Parathyroid adenoma (tissue), 2 donors: ENCODE measurements around the gene BTD.

Source experiments
- H2AFZ ChIP-seq: fragments of 300-600 bp; sonication (generic); one replicate; pipeline ENCODE4 v1.7.0; 2017; ENCODE audit warnings: antibody characterized with exemption, mild to moderate bottlenecking
- H3K27ac ChIP-seq: fragments of 300-600 bp; sonication (generic); one replicate; pipeline ENCODE4 v1.7.0; 2017
- H3K27me3 ChIP-seq: fragments of 300-600 bp; sonication (generic); one replicate; pipeline ENCODE4 v1.7.0; 2017; ENCODE audit warnings: low read length; ENCODE audit not compliant: control insufficient read depth, insufficient read depth
- H3K36me3 ChIP-seq: fragments of 300-600 bp; sonication (generic); one replicate; pipeline ENCODE4 v1.7.0; 2017; ENCODE audit warnings: low read length; ENCODE audit not compliant: control insufficient read depth, insufficient read depth
- H3K4me1 ChIP-seq: fragments of 300-600 bp; sonication (generic); one replicate; pipeline ENCODE4 v1.7.0; 2017; ENCODE audit warnings: control low read depth
- H3K4me2 ChIP-seq: fragments of 300-600 bp; sonication (generic); one replicate; pipeline ENCODE4 v1.7.0; 2017; ENCODE audit warnings: low read length
- H3K4me3 ChIP-seq: fragments of 300-600 bp; sonication (generic); one replicate; pipeline ENCODE4 v1.7.0; 2017; ENCODE audit warnings: low read depth, low read length
- H3K79me2 ChIP-seq: fragments of 300-600 bp; sonication (generic); one replicate; pipeline ENCODE4 v1.7.0; 2017; ENCODE audit warnings: control low read depth
- H3K9ac ChIP-seq: fragments of 300-600 bp; sonication (generic); one replicate; pipeline ENCODE4 v1.7.0; 2017; ENCODE audit warnings: mild to moderate bottlenecking
- H3K9me3 ChIP-seq: fragments of 300-600 bp; sonication (generic); one replicate; pipeline ENCODE4 v1.7.0; 2017; ENCODE audit warnings: low read length; ENCODE audit not compliant: control insufficient read depth
- TF ChIP-seq, protein P1 (sequence below): fragments of 300-600 bp; sonication (generic); IDR thresholded peaks from one replicate; pipeline ENCODE4 v1.7.0; 2017; ENCODE audit warnings: antibody characterized with exemption, mild to moderate bottlenecking
- donor health status: primary hyperparathyroidism.

Gene BTD

DNA sequence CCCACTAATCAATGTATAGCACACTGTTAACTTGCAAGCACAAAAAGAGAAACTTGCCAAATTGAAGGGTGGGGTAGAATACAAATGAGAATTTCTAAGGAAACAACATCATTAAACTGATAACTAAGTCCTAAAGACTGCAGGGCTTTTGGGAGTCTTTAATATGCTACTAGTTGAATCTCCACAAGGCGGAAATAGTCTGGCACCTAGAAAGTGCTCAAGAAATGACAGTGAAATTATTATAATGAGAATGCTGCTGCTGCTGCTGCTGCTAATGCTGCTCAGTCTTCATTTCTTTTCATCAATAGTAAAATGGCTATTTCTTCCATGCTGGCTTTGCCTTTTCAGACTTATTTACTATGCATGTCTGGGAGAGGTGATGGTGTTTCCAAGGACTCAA is 91.8 kb downstream of the BTD start:
- no peak overlapping the region for H3K9ac ChIP-seq
- no peaks in the 10 kb centered on the region for H3K36me3 ChIP-seq
- H3K27me3 ChIP-seq: no peaks in the 10 kb centered on the region
- no peak overlapping the region for H3K4me2 ChIP-seq
- no peak overlapping the region for H3K4me3 ChIP-seq
- no peak overlapping the region for H3K27ac ChIP-seq
- H3K4me1 ChIP-seq: peaks cover 3% of the 10 kb centered on the region
- H2AFZ ChIP-seq: no peak overlapping the region
- TF ChIP-seq, protein P1, sequence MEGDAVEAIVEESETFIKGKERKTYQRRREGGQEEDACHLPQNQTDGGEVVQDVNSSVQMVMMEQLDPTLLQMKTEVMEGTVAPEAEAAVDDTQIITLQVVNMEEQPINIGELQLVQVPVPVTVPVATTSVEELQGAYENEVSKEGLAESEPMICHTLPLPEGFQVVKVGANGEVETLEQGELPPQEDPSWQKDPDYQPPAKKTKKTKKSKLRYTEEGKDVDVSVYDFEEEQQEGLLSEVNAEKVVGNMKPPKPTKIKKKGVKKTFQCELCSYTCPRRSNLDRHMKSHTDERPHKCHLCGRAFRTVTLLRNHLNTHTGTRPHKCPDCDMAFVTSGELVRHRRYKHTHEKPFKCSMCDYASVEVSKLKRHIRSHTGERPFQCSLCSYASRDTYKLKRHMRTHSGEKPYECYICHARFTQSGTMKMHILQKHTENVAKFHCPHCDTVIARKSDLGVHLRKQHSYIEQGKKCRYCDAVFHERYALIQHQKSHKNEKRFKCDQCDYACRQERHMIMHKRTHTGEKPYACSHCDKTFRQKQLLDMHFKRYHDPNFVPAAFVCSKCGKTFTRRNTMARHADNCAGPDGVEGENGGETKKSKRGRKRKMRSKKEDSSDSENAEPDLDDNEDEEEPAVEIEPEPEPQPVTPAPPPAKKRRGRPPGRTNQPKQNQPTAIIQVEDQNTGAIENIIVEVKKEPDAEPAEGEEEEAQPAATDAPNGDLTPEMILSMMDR: no peak
- no peaks in the 10 kb centered on the region for H3K9me3 ChIP-seq
- no peaks in the 10 kb centered on the region for H3K79me2 ChIP-seq

DNA sequence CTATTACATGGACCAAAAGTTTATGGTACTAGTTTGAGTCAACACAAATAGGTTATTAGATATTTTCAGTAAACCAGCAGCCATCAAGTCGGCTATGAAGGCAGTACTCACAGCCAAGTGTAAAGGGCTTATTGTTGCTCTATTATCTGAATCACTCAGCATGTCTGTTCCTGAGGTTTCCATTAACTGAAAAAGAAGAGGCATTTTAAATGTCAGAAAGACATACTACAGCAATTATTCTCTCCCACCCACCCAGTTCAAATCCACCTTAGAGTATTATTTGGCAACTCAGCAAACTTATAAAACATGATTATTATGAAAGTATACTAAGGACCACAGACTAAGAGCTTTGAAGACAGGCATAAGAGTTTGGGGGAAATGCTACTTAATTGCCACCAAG is 93.1 kb downstream of the BTD start:
- Histone ChIP-seq H3K4me3 (no peak overlapping the region), H3K4me2 (no peak overlapping the region), H3K27ac (no peak overlapping the region), H3K9ac (no peak overlapping the region), H3K9me3 (no peaks in the 10 kb centered on the region), H2AFZ (no peak overlapping the region), H3K79me2 (no peaks in the 10 kb centered on the region), H3K27me3 (no peaks in the 10 kb centered on the region), H3K4me1 (peaks cover 3% of the 10 kb centered on the region), H3K36me3 (no peaks in the 10 kb centered on the region)
- TF ChIP-seq, protein P1: no peak
